ENCODE measurements around the gene PTPRC.

Gene PTPRC

DNA sequence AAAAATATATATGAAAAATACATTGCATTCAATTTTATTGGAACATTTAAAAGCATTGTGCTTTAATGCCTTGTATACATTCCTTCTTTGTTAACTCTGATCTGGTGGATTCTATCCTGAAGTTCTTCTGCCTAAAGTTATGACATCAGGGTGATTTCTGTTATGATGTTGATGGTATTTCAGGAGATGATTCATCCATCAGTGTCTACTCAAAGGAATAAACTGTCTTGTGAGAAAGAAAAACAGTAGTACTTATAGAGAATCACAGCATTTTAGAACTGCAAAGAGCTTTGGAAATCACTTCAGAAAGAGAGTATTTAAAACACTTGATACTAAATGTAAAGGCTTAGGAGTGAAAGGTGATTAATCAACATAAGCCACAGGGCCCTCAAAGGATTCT, 155.7 kb downstream of the PTPRC start:
- H3K27me3 ChIP-seq (ENCODE audit: low read depth) = no peaks in the 10 kb centered on the region
- no peaks in the 10 kb centered on the region for H3K36me3 ChIP-seq (replicated peaks)
- in situ Hi-C loops (cut with MboI; ENCODE audit: low sequenced_read_pairs) = no loop called here
- no peak for DNase-seq (ENCODE audit: low spot score in 2 of 2)
- no peak overlapping the region for H3K4me3 ChIP-seq
- peaks cover 3% of the 10 kb centered on the region for H3K4me1 ChIP-seq
- 0 out of 2 replicates have a peak, but pooled peaks cover 6% of the 10 kb centered on the region for H3K9me3 ChIP-seq

DNA sequence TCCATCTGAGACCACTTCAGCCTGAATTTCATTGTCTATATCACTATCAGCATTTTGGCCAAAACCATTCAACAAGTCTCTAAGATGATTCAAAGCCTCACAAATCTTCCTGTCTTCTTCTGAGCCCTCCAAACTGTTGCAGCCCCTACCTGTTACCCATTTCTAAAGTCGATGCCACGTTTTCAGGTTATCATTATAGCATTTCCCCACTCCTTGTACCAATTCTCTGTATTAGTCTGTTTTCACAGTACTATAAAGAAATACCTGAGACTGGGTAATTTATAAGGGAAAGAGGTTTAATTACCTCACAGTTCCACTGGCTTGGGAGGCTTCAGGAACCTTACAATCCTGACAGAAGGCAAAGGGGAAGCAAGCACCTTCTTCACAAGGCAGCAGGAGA, 158.8 kb downstream of the PTPRC start:
- DNase-seq (ENCODE audit: low spot score in 2 of 2) = no peak
- H3K4me3 ChIP-seq = no peak overlapping the region
- no peaks in the 10 kb centered on the region for H3K27me3 ChIP-seq (ENCODE audit: low read depth)
- H3K36me3 ChIP-seq (replicated peaks) = no peaks in the 10 kb centered on the region
- 0 out of 2 replicates have a peak, but pooled peaks cover 6% of the 10 kb centered on the region for H3K9me3 ChIP-seq
- H3K4me1 ChIP-seq = no peaks in the 10 kb centered on the region
- in situ Hi-C loops (cut with MboI; ENCODE audit: low sequenced_read_pairs) = no loop called here

DNA sequence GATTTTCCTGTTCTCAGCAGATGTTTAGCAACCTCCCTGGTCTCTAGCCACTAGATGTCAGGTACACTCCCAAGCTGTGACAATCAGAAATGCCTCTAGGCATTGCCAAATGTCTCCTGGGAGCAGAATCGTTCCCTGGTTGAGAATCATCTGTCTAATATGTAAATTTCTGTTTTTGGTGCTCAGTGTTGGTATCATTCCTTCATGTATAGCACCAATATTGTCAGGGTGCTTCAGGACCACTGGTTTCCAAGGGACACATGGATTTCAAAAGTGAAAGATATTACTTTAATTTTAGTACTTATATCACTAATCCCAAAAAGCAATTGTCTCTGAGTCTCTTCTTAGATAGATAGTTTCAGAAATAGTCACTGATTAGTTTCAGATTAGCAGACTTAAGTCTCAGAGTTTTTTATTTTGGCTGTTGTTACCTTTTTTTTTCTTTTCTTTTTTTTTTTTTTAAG, 160.1 kb downstream of the PTPRC start:
- Histone ChIP-seq H3K4me3 (no peak overlapping the region), H3K27me3 (ENCODE audit: low read depth) (no peaks in the 10 kb centered on the region), H3K4me1 (no peaks in the 10 kb centered on the region), H3K36me3 (replicated peaks) (no peaks in the 10 kb centered on the region), H3K9me3 (0 out of 2 replicates have a peak, but pooled peaks cover 6% of the 10 kb centered on the region)
- in situ Hi-C loops (cut with MboI; ENCODE audit: low sequenced_read_pairs) = no loop called here
- no peak for DNase-seq (ENCODE audit: low spot score in 2 of 2)

DNA sequence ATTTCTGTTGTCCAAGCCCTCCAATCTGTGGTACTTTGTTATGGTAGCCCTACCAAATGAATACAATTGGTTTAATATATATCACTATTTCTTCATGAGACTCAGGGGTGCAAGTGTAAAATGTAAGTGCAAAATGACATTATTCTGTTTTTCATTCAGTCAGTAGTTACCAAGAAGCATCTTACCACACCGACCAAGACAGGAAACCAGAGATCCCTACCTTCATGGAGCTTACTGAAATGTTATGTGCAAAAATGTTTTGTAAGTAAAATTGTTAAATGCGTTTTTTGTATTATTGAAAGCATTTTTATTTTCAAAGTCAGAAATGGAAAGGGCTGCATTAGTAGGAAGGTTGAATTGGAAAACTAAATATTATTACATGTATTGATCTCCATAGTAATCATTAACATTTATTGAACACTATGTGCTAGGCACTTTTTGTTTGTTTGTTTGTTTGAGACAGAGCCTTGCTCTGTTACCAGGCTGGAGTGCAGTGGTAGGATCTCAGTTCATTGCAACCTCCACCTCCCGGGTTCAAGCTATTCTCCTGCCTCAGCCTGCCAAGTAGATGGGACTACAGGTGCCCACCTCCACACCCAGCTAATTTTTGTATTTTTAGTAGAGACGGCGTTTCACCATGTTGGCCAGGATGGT, 166.8 kb downstream of the PTPRC start:
- H3K27me3 ChIP-seq (ENCODE audit: low read depth) = no peaks in the 10 kb centered on the region
- DNase-seq (ENCODE audit: low spot score in 2 of 2) = no peak
- in situ Hi-C loops (cut with MboI; ENCODE audit: low sequenced_read_pairs) = no loop called here
- no peaks in the 10 kb centered on the region for H3K4me1 ChIP-seq
- H3K4me3 ChIP-seq = no peak overlapping the region
- no peaks in the 10 kb centered on the region for H3K9me3 ChIP-seq
- H3K36me3 ChIP-seq (replicated peaks) = no peaks in the 10 kb centered on the region

DNA sequence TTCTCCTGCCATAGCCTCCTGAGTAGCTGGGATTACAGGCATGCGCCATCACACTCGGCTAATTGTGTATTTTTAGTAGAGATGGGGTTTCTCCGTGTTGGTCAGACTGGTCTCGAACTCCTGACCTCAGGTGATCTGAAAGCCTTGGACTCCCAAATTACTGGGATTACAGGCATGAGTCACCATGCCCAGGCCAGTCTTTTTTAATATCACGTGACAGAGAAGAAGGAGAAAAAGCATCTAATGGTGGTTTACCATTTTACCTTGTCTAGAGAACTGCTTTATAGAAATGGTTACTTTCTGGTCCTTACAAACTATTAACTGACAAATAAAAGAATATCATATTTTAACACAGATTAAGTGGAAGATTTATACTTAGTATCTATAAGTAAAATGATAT, 168.0 kb downstream of the PTPRC start:
- H3K9me3 ChIP-seq = no peaks in the 10 kb centered on the region
- H3K27me3 ChIP-seq (ENCODE audit: low read depth) = no peaks in the 10 kb centered on the region
- in situ Hi-C loops (cut with MboI; ENCODE audit: low sequenced_read_pairs) = no loop called here
- H3K4me1 ChIP-seq = no peaks in the 10 kb centered on the region
- no peak overlapping the region for H3K4me3 ChIP-seq
- no peak for DNase-seq (ENCODE audit: low spot score in 2 of 2)
- H3K36me3 ChIP-seq (replicated peaks) = no peaks in the 10 kb centered on the region
